ENCODE data around the gene ZNF212.
A peak's percentile ranks its signal among the peaks of the same experiment; 100 is the strongest.

ZNF212 gene

DNA sequence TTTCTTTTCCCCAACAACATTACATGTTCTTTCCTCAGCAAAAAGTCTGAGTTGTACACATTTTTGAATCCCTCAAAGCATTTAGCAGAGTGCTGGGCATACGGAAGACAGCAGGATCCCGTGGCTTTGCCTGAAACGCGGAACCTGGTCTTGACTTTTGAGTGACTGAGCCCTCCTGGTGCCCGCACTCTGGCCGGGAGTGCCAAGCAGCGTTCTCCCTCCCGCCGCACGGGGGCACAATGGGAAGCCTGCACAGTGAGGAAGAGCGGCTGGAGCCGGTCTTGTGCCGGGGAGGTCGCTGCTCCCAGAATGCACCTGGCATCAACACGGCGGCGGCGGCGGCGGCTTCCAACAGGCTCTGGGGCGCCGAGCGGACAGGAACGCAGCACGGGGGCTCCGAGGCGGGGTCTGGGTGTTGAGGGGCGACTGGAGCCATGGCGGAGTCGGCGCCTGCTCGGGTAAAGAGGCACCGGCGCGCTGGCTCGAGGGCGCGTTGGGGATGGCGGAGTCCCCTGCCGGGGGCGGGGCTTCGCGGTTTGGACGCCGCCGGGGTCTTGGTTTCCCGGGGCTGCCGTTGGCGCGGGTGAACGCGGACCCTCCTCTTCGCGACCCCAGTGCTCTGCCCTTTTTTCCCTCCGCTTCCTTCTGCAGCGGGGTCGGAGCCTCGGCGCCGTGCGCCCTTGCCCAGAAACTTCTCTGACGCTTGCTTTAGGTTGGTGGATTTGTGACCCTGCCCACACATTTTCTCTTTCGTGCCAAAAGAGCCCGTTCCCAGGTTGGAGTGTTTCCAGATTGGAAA, at the start of gene ZNF212:
Gene ZNF212 (plus strand): TSS at position 307 of the 799 bp plus-strand sequence. CDS start 128 bp downstream, at position 435.
- peak; percentile 74 for DNase-seq (ENCODE audit: low read depth)

DNA sequence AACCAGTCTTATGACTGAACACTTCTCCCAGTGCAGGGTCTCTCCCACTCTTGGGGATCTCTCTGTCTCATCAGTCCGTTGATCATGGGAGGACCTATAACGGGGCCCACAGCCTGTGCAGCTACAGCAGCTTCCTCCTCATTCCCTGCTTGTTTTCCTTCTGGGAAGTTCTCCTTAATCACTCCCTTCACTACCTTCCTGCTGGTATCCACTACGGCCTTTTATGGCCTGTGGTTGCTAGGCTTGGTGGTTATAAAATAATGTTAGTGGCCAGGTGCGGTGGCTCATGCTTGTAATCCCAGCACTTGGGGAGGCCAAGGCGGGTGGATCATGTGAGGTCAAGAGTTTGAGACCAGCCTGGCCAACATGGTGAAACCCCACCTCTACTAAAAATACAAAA, 47.6 kb upstream of the ZNF212 start:
- no peak for DNase-seq (ENCODE audit: low read depth)

DNA sequence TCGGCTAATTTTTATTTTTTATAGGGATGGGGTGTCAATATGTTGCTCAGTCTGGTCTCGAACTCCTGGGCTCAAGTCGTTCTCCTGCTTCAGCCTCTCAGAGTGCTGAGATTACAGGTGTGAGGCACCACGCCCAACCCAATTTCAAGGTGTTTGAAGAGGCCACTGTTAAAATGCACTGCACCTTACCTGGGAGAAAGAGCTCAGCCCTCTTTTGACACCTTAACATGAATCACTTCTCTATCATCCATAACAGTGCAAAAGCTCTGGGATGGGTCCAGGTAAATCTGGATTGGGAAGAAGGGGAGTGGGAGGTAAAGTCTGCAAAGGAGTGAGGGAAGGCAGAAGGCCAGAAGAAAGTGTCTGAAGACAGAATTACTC, 44.7 kb upstream of the ZNF212 start:
- no peak for DNase-seq (ENCODE audit: low read depth)

- DNase-seq (ENCODE audit: low read depth) = peak; percentile 55
Observed at GRCh38 chr7:149195180-149196150, 44.0 kb upstream of the ZNF212 start, which contains the start of gene ZNF282. TSS of gene ZNF282 (plus strand) at chr7:149195546. CDS start at chr7:149195590, 44 bp downstream.

GRCh38 chr7:149196151-149196704, 43.2 kb upstream of the ZNF212 start:
- DNase-seq (ENCODE audit: low read depth) = no peak

- no peak for DNase-seq (ENCODE audit: low read depth)
Observed at GRCh38 chr7:149196705-149197171, 42.7 kb upstream of the ZNF212 start.

DNA sequence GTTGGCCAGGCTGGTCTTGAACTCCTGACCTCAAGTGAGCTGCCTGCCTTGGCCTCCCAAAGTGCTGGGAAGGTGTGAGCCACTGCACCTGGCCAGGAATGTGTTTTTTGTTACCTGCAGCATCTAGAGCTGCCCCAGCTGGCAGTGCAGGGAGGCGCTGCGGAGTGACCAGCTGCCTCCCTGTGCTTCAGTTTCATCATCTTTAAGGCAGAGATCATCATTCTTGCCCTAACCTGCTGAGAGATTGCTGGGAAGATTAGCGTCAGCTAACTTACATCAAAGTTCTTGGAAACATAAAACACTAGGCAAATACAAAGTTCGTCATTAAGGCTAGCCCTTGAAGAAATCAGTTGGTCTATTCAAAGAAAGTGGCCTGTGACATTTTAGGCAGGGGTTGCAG, 41.8 kb upstream of the ZNF212 start:
- no peak for DNase-seq (ENCODE audit: low read depth)

- DNase-seq (ENCODE audit: low read depth) = no peak
Observed at GRCh38 chr7:149198161-149198816, 41.2 kb upstream of the ZNF212 start.

- DNase-seq (ENCODE audit: low read depth) = no peak
Observed at GRCh38 chr7:149199234-149199995, 40.0 kb upstream of the ZNF212 start.

DNA sequence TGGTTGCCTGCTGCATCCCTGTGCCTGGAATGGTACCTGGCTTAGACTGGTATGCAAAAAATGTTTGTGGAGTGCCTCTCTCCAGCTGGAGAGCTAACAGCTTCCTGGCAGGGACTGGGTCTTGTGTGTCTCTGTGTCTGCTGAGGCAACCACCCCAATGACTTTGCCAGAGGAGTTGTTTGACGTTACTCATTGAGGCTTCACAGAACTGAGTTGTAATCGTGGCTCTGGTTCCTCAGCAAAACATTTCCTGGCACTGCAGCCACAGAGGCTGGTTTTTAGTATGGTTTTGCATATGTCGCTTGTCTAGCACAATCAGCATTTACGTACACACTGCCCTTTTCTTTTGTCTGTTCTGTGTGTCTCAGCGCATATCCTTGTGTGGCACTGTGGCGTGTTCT, 36.6 kb upstream of the ZNF212 start:
- DNase-seq (ENCODE audit: low read depth) = no peak

- DNase-seq (ENCODE audit: low read depth) = no peak
Observed at GRCh38 chr7:149205690-149206381, 33.6 kb upstream of the ZNF212 start.

GRCh38 chr7:149207324-149208035, 32.0 kb upstream of the ZNF212 start:
- DNase-seq (ENCODE audit: low read depth) = no peak

GRCh38 chr7:149209518-149210269, 29.8 kb upstream of the ZNF212 start:
- DNase-seq (ENCODE audit: low read depth) = peak; percentile 49

- DNase-seq (ENCODE audit: low read depth) = no peak
Observed at GRCh38 chr7:149210551-149210950, 28.9 kb upstream of the ZNF212 start.

GRCh38 chr7:149214020-149214720, 25.3 kb upstream of the ZNF212 start:
- no peak for DNase-seq (ENCODE audit: low read depth)

DNA sequence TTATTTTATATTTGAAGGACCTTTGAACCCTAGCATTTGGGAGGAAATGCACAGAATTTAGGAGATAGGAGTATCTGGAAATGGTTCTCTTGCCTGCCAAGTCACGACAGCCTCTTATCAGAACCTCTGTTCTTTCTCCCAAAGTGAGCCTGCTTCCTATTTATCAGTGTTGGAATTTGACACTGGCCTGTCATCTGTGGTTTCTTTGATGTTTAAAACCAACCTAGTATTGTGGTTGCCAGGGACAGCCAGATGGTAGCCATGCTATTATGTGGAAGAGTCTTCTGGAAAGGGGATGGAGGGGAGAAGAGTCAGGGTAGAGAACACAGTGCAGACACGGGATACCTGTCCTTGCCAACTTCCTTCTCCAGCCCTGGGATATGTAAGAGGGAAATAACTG, 23.0 kb upstream of the ZNF212 start:
- no peak for DNase-seq (ENCODE audit: low read depth)

DNA sequence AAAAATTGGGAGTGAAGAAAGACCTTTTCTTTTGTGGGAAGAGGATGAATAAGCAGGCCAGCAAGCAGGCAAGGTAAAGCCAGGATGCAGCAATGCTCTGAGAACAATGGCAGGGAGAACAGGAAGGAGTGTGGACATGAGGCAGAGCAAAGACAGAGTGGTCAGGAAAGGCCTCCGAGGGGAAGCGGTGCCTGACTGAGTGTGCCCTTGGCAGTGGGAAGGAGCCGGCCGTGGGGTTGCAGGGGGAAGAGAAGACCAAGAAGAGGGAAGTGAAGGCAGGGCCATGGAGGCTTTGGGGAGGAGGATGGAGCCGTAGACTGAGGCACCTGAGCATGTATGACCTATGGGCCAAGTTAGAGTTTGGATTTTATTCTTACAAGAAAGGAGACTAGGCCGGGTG, 21.9 kb upstream of the ZNF212 start:
- DNase-seq (ENCODE audit: low read depth) = no peak

Data from stimulated activated CD8-positive, alpha-beta memory T cell treated with anti-CD3 and anti-CD28 coated beads, Interleukin-15, amount 100 ng/mL, for 24 hours (primary cell).